Peyer's patch (tissue), 4 donors: Measurements from ENCODE around the gene HP.

Source experiments
- POLR2A ChIP-seq, 2 donors: fragments of 450-650 bp; IDR thresholded peaks; one replicate each; pipeline ENCODE4 v1.5.1; 2017; ENCODE audit warnings: antibody characterized with exemption in 2 of 2, mild to moderate bottlenecking in 2 of 2, moderate library complexity in 2 of 2
- TF ChIP-seq, protein P1 (sequence below), 6 experiments: fragments of 450-650 bp in 4 of 6; fragments of 200-600 bp in 2 of 6; sonication (generic) in 1 of 6; IDR thresholded peaks; one replicate each; pipeline ENCODE4 v1.5.1; 2017 to 2019; ENCODE audit warnings: antibody characterized with exemption in 6 of 6, mild to moderate bottlenecking in 3 of 6, moderate library complexity in 1 of 6

DNA sequence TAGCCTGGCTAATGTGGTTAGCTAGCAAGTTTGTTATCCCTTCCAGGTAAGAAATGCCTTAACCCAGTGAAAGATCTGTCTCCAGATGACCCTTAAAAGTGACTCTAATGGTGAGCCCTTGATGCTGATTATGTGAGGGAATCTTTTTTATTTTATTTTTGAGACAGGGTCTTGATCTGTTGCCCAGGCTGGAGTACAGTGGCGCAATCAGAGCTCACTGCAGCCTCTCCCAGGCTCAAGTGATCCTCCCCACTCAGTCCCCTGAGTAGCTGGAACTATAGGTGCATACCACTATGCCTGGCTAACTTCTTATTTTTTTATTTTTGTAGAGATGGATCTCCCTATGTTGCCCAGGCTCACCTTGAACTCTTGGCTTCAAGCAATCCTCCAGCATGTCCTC is 10.8 kb upstream of the HP start:
- TF ChIP-seq, protein P1, sequence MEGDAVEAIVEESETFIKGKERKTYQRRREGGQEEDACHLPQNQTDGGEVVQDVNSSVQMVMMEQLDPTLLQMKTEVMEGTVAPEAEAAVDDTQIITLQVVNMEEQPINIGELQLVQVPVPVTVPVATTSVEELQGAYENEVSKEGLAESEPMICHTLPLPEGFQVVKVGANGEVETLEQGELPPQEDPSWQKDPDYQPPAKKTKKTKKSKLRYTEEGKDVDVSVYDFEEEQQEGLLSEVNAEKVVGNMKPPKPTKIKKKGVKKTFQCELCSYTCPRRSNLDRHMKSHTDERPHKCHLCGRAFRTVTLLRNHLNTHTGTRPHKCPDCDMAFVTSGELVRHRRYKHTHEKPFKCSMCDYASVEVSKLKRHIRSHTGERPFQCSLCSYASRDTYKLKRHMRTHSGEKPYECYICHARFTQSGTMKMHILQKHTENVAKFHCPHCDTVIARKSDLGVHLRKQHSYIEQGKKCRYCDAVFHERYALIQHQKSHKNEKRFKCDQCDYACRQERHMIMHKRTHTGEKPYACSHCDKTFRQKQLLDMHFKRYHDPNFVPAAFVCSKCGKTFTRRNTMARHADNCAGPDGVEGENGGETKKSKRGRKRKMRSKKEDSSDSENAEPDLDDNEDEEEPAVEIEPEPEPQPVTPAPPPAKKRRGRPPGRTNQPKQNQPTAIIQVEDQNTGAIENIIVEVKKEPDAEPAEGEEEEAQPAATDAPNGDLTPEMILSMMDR (IDR thresholded peaks at IDR 0.05), result no peak
- TF ChIP-seq POLR2A (IDR thresholded peaks at IDR 0.05), result no peak
